ENCODE results near the gene SPOCK1. TPM values are rescaled to one million over a fixed set of nuclear protein-coding genes. Genes with fewer than 3 reads are reported as not detected.

The SPOCK1 gene
- total and polyA plus RNA-seq, 2 of the 13 experiments (the other 11 are each of a cell fraction or from before 2014, with no cell fraction given): 0.18 to 0.29 TPM

DNA sequence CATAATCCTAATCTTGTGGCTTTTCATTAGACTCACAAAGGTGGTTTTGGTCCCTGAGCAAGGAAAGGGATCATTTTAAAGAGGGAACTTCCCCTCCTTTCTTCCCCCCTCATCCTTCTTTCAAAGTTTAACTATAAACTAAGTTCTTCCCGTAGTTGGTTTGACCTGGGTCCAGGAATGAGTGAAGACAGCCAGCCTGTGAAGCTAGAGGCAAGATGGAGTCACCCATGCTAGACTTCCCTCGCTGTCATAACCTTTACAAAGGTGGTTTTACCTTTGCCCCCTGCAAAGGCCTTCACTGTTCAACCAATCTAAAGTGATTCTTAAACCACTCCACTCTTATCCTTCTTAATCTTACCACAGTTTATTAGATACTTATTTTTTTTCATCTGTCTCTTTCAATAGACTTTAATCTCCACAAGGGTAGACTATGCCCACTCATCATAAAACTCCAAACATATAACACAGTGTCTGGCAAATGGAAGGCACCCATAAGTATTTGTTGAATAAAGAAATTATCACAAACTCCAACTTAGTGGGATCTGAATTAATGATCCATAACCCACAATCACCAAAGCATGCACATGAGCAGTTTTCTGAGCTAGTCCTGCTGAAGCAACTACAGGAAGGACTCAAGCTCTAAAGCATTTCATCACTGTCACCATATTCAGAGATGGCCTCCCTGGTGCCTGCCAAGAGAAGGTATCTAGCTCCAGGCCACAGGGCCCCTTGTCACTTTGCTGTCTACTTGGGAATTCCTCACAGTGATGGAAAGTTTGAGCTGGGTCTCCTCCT is 369.0 kb downstream of the SPOCK1 start:
- Histone ChIP-seq H3K79me2 (ENCODE audit: insufficient read depth, low read length) (no peaks in the 10 kb centered on the region), H3K4me3 (replicated peaks in 1 of 3; ENCODE audit: insufficient read depth in 1 of 3, low read depth in 2 of 3, low read length in 3 of 3) (no peak overlapping the region), H3K4me2 (ENCODE audit: low read depth, low read length) (no peak overlapping the region), H2AFZ (ENCODE audit: low read length) (no peak overlapping the region), H3K4me1 (ENCODE audit: insufficient read depth, low read length) (no peaks in the 10 kb centered on the region), H3K9me3 (ENCODE audit: low read length) (no peaks in the 10 kb centered on the region), H3K27me3 (ENCODE audit: control insufficient read depth in 1 of 2, insufficient read depth in 2 of 2, low read length in 2 of 2) (no peaks in the 10 kb centered on the region), H3K36me3 (replicated peaks in 1 of 2; ENCODE audit: control insufficient read depth in 1 of 2, insufficient read depth in 2 of 2, low read length in 2 of 2) (no peaks in the 10 kb centered on the region), H4K20me1 (ENCODE audit: insufficient read depth, low read length) (no peaks in the 10 kb centered on the region), H3K27ac (ENCODE audit: extremely low read length, insufficient read depth, low read length) (no peak overlapping the region), H3K9ac (ENCODE audit: insufficient read depth, low read depth, low read length) (no peak overlapping the region)
- FAIRE-seq (no peak), ATAC-seq (no peak), DNase-seq (ENCODE audit: low spot score) (no peak)
- TF ChIP-seq ASH2L (IDR thresholded peaks at IDR 0.05; ENCODE audit: insufficient read length, low read depth, low read length) (no peak), E2F2 (CRISPR knock-in tag; IDR thresholded peaks at IDR 0.05; ENCODE audit: borderline replicate concordance) (no peak), SCMH1 (CRISPR knock-in tag; IDR thresholded peaks at IDR 0.05; ENCODE audit: borderline replicate concordance) (no peak), ARID2 (CRISPR knock-in tag; IDR thresholded peaks at IDR 0.05; ENCODE audit: borderline replicate concordance) (no peak), ADNP (CRISPR knock-in tag; IDR thresholded peaks at IDR 0.05) (no peak), ZNF615 (CRISPR knock-in tag; IDR thresholded peaks at IDR 0.05; ENCODE audit: borderline replicate concordance) (no peak), HDAC1 (CRISPR knock-in tag; IDR thresholded peaks at IDR 0.05) (no peak), SMAD3 (CRISPR knock-in tag; IDR thresholded peaks at IDR 0.05) (no peak), ZNF83 (CRISPR knock-in tag; IDR thresholded peaks at IDR 0.05; ENCODE audit: borderline replicate concordance) (no peak)
- TF ChIP-seq, protein P1, sequence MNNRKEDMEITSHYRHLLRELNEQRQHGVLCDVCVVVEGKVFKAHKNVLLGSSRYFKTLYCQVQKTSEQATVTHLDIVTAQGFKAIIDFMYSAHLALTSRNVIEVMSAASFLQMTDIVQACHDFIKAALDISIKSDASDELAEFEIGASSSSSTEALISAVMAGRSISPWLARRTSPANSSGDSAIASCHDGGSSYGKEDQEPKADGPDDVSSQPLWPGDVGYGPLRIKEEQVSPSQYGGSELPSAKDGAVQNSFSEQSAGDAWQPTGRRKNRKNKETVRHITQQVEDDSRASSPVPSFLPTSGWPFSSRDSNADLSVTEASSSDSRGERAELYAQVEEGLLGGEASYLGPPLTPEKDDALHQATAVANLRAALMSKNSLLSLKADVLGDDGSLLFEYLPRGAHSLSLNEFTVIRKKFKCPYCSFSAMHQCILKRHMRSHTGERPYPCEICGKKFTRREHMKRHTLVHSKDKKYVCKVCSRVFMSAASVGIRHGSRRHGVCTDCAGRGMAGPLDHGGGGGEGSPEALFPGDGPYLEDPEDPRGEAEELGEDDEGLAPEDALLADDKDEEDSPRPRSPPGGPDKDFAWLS (CRISPR knock-in tag; IDR thresholded peaks at IDR 0.05; ENCODE audit: borderline replicate concordance): no peak
- CTCF ChIA-PET (ENCODE audit: low intra/inter-chr PET ratio, low total read pairs): no interaction called here
- POLR2A ChIA-PET: no interaction called here
- intact Hi-C loops (cut with micrococcal nuclease; ENCODE audit: unreplicated experiment) (no loop called here), in situ Hi-C loops (cut with HindIII; ENCODE audit: extremely low pct_ligation_motif_present, low pct_unique_long_range_greater_than_20kb) (no loop called here)
- no TSS peak for BruUV-seq (replicated peaks)
- 0% methylated on average over 2 of the region's 2 CpGs for WGBS (ENCODE audit: low lambda C conversion rate)
